OCI-LY3 (cell line): Measurements from ENCODE around the gene TTLL9.
A peak's percentile ranks its signal among the peaks of the same experiment; 100 is the strongest.

ENCODE experiments used
- H2AFZ ChIP-seq: fragments of 200-600, 300-600 bp; shearing (Covaris generic); 2 replicates; pipeline ENCODE4 v1.6.0; 2014; ENCODE audit warnings: antibody characterized with exemption, low read depth, low read length
- H3K27ac ChIP-seq: fragments of 200-600, 300-600 bp; sonication (generic); 2 replicates; pipeline ENCODE4 v1.5.1; 2014; ENCODE audit warnings: mild to moderate bottlenecking, low read length, moderate library complexity, mixed read lengths
- H3K27me3 ChIP-seq: fragments of 200-600, 300-600 bp; sonication (generic); 2 replicates; pipeline ENCODE4 v1.6.1; 2014; ENCODE audit warnings: low read depth, low read length, mixed read lengths
- H3K36me3 ChIP-seq: fragments of 200-600, 300-600 bp; sonication (generic); replicated peaks from 2 replicates; pipeline ENCODE3; 2014; ENCODE audit warnings: low read depth, low read length, mixed read lengths
- H3K4me1 ChIP-seq: fragments of 300-600, 200-600 bp; sonication (generic); 2 replicates; pipeline ENCODE4 v1.6.1; 2014; ENCODE audit warnings: low read length, mixed read lengths
- H3K4me2 ChIP-seq: fragments of 200-600, 300-600 bp; sonication (generic); 2 replicates; pipeline ENCODE4 v1.6.1; 2014; ENCODE audit warnings: low read length, mixed read lengths
- H3K4me3 ChIP-seq: fragments of 300-600, 200-600 bp; sonication (generic); 2 replicates; pipeline ENCODE4 v1.5.1; 2014; ENCODE audit warnings: antibody characterized with exemption, mild to moderate bottlenecking, low read length, moderate library complexity
- H3K79me2 ChIP-seq: fragments of 300-600, 200-600 bp; shearing (Covaris generic); 2 replicates; pipeline ENCODE4 v1.6.1; 2014; ENCODE audit warnings: mild to moderate bottlenecking, low read length, mixed read lengths
- H3K9ac ChIP-seq: fragments of 300-600, 200-600 bp; shearing (Covaris generic); 2 replicates; pipeline ENCODE4 v1.6.0; 2014; ENCODE audit warnings: mild to moderate bottlenecking, low read length, moderate library complexity
- H3K9me3 ChIP-seq: fragments of 200-600, 300-600 bp; shearing (Covaris generic); 2 replicates; pipeline ENCODE4 v1.6.1; 2014; ENCODE audit warnings: low read length, mixed read lengths; ENCODE audit not compliant: insufficient read depth
- H4K20me1 ChIP-seq: fragments of 200-600, 300-600 bp; sonication (generic); 2 replicates; pipeline ENCODE4 v1.6.1; 2016; ENCODE audit warnings: low read length, mixed read lengths; ENCODE audit not compliant: insufficient read depth
- CTCF ChIP-seq: fragments of 200-600, 300-600 bp; sonication (generic); IDR thresholded peaks from 2 replicates; pipeline ENCODE4 v1.5.1; 2014; ENCODE audit warnings: antibody characterized with exemption, low read length, low read depth
- EZH2phosphoT487 ChIP-seq: fragments of 200-600 bp; shearing (Covaris generic); IDR thresholded peaks from 2 replicates; pipeline ENCODE4 v1.6.1; 2018; ENCODE audit warnings: antibody characterized with exemption, mixed run types, low read depth

TTLL9 gene

GRCh38 chr20:31823360-31824124 lies 46.9 kb upstream of the TTLL9 start:
- Histone ChIP-seq H3K4me3 (0 out of 2 replicates have a peak overlapping the region, but pooled peaks have one; percentile 58), H3K27ac (no peak overlapping the region), H3K9me3 (no peaks in the 10 kb centered on the region), H2AFZ (no peak overlapping the region), H3K36me3 (no peaks in the 10 kb centered on the region), H3K27me3 (no peaks in the 10 kb centered on the region), H3K4me2 (peak overlapping the region; percentile 57), H3K4me1 (0 out of 2 replicates have a peak, but pooled peaks cover 3% of the 10 kb centered on the region), H3K79me2 (no peaks in the 10 kb centered on the region), H4K20me1 (no peaks in the 10 kb centered on the region), H3K9ac (no peak overlapping the region)
- TF ChIP-seq CTCF (no peak), EZH2phosphoT487 (no peak)

DNA sequence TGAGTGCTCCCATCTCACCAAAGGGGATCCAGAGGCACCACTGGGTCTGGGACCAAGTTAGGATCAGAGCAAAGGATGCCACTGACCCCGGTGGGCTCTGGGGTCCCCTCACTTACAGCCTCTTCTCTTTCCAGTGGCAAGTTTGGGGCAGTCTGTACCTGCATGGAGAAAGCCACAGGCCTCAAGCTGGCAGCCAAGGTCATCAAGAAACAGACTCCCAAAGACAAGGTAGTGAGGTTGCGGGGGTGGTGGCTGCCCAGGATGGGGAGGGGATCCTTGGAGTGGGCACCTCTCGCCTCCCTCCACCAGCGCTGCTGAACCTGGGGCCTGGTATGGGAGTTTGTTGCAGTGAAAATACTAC lies 46.3 kb upstream of the TTLL9 start:
- Histone ChIP-seq H3K27me3 (no peaks in the 10 kb centered on the region), H3K36me3 (no peaks in the 10 kb centered on the region), H3K4me1 (0 out of 2 replicates have a peak, but pooled peaks cover 3% of the 10 kb centered on the region), H3K9ac (no peak overlapping the region), H3K9me3 (no peaks in the 10 kb centered on the region), H4K20me1 (no peaks in the 10 kb centered on the region), H2AFZ (no peak overlapping the region), H3K27ac (no peak overlapping the region), H3K79me2 (no peaks in the 10 kb centered on the region), H3K4me3 (no peak overlapping the region), H3K4me2 (no peak overlapping the region)
- no peak for TF ChIP-seq CTCF
- TF ChIP-seq EZH2phosphoT487: no peak

- no peaks in the 10 kb centered on the region for H3K9me3 ChIP-seq
- H3K27me3 ChIP-seq: no peaks in the 10 kb centered on the region
- no peak overlapping the region for H3K4me2 ChIP-seq
- no peak overlapping the region for H2AFZ ChIP-seq
- H4K20me1 ChIP-seq: no peaks in the 10 kb centered on the region
- TF ChIP-seq EZH2phosphoT487: no peak
- TF ChIP-seq CTCF: no peak
- H3K4me1 ChIP-seq: 0 out of 2 replicates have a peak, but pooled peaks cover 3% of the 10 kb centered on the region
- H3K36me3 ChIP-seq: no peaks in the 10 kb centered on the region
- no peak overlapping the region for H3K9ac ChIP-seq
- no peak overlapping the region for H3K27ac ChIP-seq
- H3K4me3 ChIP-seq: no peak overlapping the region
- H3K79me2 ChIP-seq: no peaks in the 10 kb centered on the region
Observed at GRCh38 chr20:31824554-31825313, 45.7 kb upstream of the TTLL9 start.

DNA sequence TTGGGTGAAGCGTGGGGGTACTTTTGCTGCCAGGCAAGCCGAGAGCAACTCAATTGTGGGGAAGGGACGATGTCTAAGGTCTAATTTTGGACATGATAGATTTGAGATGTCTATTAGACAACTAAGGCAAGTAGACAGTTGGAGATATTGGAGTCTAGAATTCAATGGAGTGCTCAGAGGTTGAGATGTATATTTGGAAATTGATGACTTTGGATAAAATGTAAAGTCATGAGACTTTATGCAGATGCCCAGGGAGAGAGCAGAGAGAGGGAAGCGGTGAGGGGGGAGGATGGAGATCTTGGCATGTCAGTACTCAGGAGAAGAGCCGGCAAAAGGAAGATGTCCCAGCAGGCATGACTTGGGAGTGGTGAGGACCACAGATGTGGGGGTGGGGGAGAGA lies 44.4 kb upstream of the TTLL9 start:
- no peak overlapping the region for H3K9ac ChIP-seq
- 0 out of 2 replicates have a peak, but pooled peaks cover 3% of the 10 kb centered on the region for H3K4me1 ChIP-seq
- H3K27ac ChIP-seq: no peak overlapping the region
- no peaks in the 10 kb centered on the region for H4K20me1 ChIP-seq
- H3K79me2 ChIP-seq: no peaks in the 10 kb centered on the region
- H3K27me3 ChIP-seq: no peaks in the 10 kb centered on the region
- no peak overlapping the region for H3K4me2 ChIP-seq
- H3K36me3 ChIP-seq: no peaks in the 10 kb centered on the region
- no peak overlapping the region for H3K4me3 ChIP-seq
- no peak for TF ChIP-seq CTCF
- no peak for TF ChIP-seq EZH2phosphoT487
- H3K9me3 ChIP-seq: no peaks in the 10 kb centered on the region
- no peak overlapping the region for H2AFZ ChIP-seq
